ENCODE data around the gene SMG9. TPM values are rescaled to one million over a fixed set of nuclear protein-coding genes. Genes with fewer than 3 reads are reported as not detected.
"Not testable (repeated sequence)": the region's sequence is repeated elsewhere in the genome, so short reads cannot be mapped to it uniquely, and the experiment has no call there.

SMG9 gene
- total RNA-seq, 3 donors from 2014 or later (not counting 1 experiment from before 2014, with no cell fraction given) = 23.3 to 37.4 (median 28.3) TPM

GRCh38 chr19:43767316-43767715, 12.6 kb upstream of the SMG9 start:
- no peaks in the 10 kb centered on the region for H3K4me1 Mint-ChIP-seq
- DNase-seq = no peak
- no peak overlapping the region for H3K4me3 ChIP-seq (ENCODE audit: low read length)
- intact Hi-C loops (cut with micrococcal nuclease) = no loop called here
- H3K27me3 ChIP-seq (ENCODE audit: control insufficient read depth, insufficient read depth, low read length) = no peaks in the 10 kb centered on the region
- H3K9me3 ChIP-seq (ENCODE audit: control insufficient read depth, insufficient read depth, low read length) = no peaks in the 10 kb centered on the region
- ATAC-seq = no peak
- H3K27ac Mint-ChIP-seq = no peak overlapping the region
- TF ChIP-seq CTCF (IDR thresholded peaks at IDR 0.05) = no peak
- H3K36me3 Mint-ChIP-seq = no peaks in the 10 kb centered on the region
- H3K9me3 Mint-ChIP-seq = no peaks in the 10 kb centered on the region
- peaks cover 0 to 7% of the 10 kb centered on the region in 2 donors for H3K27me3 Mint-ChIP-seq (ENCODE audit: low read depth in 2 of 2)
- peaks cover 37% of the 10 kb centered on the region for H3K4me1 ChIP-seq (ENCODE audit: control insufficient read depth, insufficient read depth, low read length)
- H3K4me3 Mint-ChIP-seq = no peak overlapping the region
- H3K27ac ChIP-seq (ENCODE audit: low read length) = no peak overlapping the region
- WGBS (ENCODE audit: insufficient coverage) = 92% methylated on average over 7 of the region's 7 CpGs
- H3K36me3 ChIP-seq (ENCODE audit: control insufficient read depth, insufficient read depth, low read length) = no peaks in the 10 kb centered on the region

GRCh38 chr19:43766755-43767043, 11.9 kb upstream of the SMG9 start:
- intact Hi-C loops (cut with micrococcal nuclease) = no loop called here
- no peak for TF ChIP-seq CTCF (IDR thresholded peaks at IDR 0.05)
- peaks cover 37% of the 10 kb centered on the region for H3K4me1 ChIP-seq (ENCODE audit: control insufficient read depth, insufficient read depth, low read length)
- Mint-ChIP-seq H3K36me3 (no peaks in the 10 kb centered on the region), H3K4me3 (no peak overlapping the region), H3K27me3 (ENCODE audit: low read depth in 2 of 2) (peaks cover 0 to 7% of the 10 kb centered on the region in 2 donors), H3K4me1 (no peaks in the 10 kb centered on the region), H3K9me3 (no peaks in the 10 kb centered on the region), H3K27ac (no peak overlapping the region)
- H3K36me3 ChIP-seq (ENCODE audit: control insufficient read depth, insufficient read depth, low read length) = no peaks in the 10 kb centered on the region
- no peaks in the 10 kb centered on the region for H3K9me3 ChIP-seq (ENCODE audit: control insufficient read depth, insufficient read depth, low read length)
- H3K4me3 ChIP-seq (ENCODE audit: low read length) = no peak overlapping the region
- peak overlapping the region; percentile 83 for H3K27ac ChIP-seq (ENCODE audit: low read length)
- WGBS (ENCODE audit: insufficient coverage) = 94% methylated on average over 2 of the region's 4 CpGs
- DNase-seq = no peak
- no peak for ATAC-seq
- H3K27me3 ChIP-seq (ENCODE audit: control insufficient read depth, insufficient read depth, low read length) = no peaks in the 10 kb centered on the region

GRCh38 chr19:43765109-43765876, 10.5 kb upstream of the SMG9 start:
- intact Hi-C loops (cut with micrococcal nuclease) = no loop called here

GRCh38 chr19:43764684-43765083, 9.9 kb upstream of the SMG9 start:
- H3K27ac Mint-ChIP-seq = peak overlapping the region in 1 of 2 donors; percentile 69
- H3K9me3 Mint-ChIP-seq; H3K4me3 Mint-ChIP-seq; H3K27me3 Mint-ChIP-seq (ENCODE audit: low read depth in 2 of 2); H3K27me3 ChIP-seq (ENCODE audit: control insufficient read depth, insufficient read depth, low read length); ATAC-seq; H3K36me3 ChIP-seq (ENCODE audit: control insufficient read depth, insufficient read depth, low read length); H3K36me3 Mint-ChIP-seq; H3K4me3 ChIP-seq (ENCODE audit: low read length); H3K9me3 ChIP-seq (ENCODE audit: control insufficient read depth, insufficient read depth, low read length); DNase-seq; H3K4me1 Mint-ChIP-seq; intact Hi-C loops (cut with micrococcal nuclease): not testable (repeated sequence)
- 82% methylated on average over 8 of the region's 8 CpGs for whole genome bisulfite sequencing (ENCODE audit: insufficient coverage)
- peak overlapping the region; percentile 83 for H3K27ac ChIP-seq (ENCODE audit: low read length)
- H3K4me1 ChIP-seq (ENCODE audit: control insufficient read depth, insufficient read depth, low read length) = peaks cover 37% of the 10 kb centered on the region

More at GRCh38 chr19:43765109-43765876, 10.5 kb upstream of the SMG9 start:
- TF ChIP-seq CTCF (IDR thresholded peaks at IDR 0.05) = no peak
- Histone ChIP-seq H3K9me3 (ENCODE audit: control insufficient read depth, insufficient read depth, low read length) (no peaks in the 10 kb centered on the region), H3K4me3 (ENCODE audit: low read length) (no peak overlapping the region), H3K27ac (ENCODE audit: low read length) (peak overlapping the region; percentile 83), H3K36me3 (ENCODE audit: control insufficient read depth, insufficient read depth, low read length) (no peaks in the 10 kb centered on the region), H3K27me3 (ENCODE audit: control insufficient read depth, insufficient read depth, low read length) (no peaks in the 10 kb centered on the region), H3K4me1 (ENCODE audit: control insufficient read depth, insufficient read depth, low read length) (peaks cover 37% of the 10 kb centered on the region)
- 57% methylated on average over 16 of the region's 16 CpGs for WGBS (ENCODE audit: insufficient coverage)
- Mint-ChIP-seq H3K36me3 (no peaks in the 10 kb centered on the region), H3K27me3 (ENCODE audit: low read depth in 2 of 2) (peaks cover 0 to 6% of the 10 kb centered on the region in 2 donors), H3K9me3 (no peaks in the 10 kb centered on the region), H3K4me1 (no peaks in the 10 kb centered on the region), H3K27ac (peak overlapping the region in 1 of 2 donors; percentile 69), H3K4me3 (no peak overlapping the region)
- DNase-seq (peak in 1 of 2 donors; percentile 78), ATAC-seq (peak; percentile 45 to 70 (median 57))

Measured in natural killer cell (primary cell).